ENCODE measurements around the gene CLCA2. TPM values are rescaled to one million over a fixed set of nuclear protein-coding genes. Genes with fewer than 3 reads are reported as not detected.

Gene CLCA2, protein sequence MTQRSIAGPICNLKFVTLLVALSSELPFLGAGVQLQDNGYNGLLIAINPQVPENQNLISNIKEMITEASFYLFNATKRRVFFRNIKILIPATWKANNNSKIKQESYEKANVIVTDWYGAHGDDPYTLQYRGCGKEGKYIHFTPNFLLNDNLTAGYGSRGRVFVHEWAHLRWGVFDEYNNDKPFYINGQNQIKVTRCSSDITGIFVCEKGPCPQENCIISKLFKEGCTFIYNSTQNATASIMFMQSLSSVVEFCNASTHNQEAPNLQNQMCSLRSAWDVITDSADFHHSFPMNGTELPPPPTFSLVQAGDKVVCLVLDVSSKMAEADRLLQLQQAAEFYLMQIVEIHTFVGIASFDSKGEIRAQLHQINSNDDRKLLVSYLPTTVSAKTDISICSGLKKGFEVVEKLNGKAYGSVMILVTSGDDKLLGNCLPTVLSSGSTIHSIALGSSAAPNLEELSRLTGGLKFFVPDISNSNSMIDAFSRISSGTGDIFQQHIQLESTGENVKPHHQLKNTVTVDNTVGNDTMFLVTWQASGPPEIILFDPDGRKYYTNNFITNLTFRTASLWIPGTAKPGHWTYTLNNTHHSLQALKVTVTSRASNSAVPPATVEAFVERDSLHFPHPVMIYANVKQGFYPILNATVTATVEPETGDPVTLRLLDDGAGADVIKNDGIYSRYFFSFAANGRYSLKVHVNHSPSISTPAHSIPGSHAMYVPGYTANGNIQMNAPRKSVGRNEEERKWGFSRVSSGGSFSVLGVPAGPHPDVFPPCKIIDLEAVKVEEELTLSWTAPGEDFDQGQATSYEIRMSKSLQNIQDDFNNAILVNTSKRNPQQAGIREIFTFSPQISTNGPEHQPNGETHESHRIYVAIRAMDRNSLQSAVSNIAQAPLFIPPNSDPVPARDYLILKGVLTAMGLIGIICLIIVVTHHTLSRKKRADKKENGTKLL
- total RNA-seq (ENCODE audit: low replicate concordance) = 8.8 and 43.2 TPM in 2 replicates

DNA sequence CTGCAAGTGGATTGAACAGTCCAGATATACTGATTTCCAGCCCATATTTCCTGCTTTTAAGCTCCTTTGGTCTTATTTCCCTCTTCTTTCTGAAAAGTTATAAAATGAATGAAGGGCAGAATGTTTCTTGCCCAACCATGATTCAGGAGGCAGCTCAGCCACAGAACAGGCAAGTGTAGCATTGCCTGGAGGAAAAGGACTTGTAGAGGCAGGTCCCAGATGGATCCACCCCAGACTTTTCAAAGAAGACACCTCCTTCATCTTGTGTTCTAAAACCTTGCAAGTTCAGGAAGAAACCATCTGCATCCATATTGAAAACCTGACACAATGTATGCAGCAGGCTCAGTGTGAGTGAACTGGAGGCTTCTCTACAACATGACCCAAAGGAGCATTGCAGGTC lies at the start of gene CLCA2:
CLCA2 (plus strand) TSS at position 299 of the 400 bp plus-strand sequence; CDS start at position 376, 77 bp downstream.
- DNase-seq (ENCODE audit: low read depth) = no peak
- TF ChIP-seq, protein P1, sequence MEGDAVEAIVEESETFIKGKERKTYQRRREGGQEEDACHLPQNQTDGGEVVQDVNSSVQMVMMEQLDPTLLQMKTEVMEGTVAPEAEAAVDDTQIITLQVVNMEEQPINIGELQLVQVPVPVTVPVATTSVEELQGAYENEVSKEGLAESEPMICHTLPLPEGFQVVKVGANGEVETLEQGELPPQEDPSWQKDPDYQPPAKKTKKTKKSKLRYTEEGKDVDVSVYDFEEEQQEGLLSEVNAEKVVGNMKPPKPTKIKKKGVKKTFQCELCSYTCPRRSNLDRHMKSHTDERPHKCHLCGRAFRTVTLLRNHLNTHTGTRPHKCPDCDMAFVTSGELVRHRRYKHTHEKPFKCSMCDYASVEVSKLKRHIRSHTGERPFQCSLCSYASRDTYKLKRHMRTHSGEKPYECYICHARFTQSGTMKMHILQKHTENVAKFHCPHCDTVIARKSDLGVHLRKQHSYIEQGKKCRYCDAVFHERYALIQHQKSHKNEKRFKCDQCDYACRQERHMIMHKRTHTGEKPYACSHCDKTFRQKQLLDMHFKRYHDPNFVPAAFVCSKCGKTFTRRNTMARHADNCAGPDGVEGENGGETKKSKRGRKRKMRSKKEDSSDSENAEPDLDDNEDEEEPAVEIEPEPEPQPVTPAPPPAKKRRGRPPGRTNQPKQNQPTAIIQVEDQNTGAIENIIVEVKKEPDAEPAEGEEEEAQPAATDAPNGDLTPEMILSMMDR (IDR thresholded peaks at IDR 0.05; ENCODE audit: insufficient read depth, low read length) = no peak
- peak within 1 kb of the TSS; percentile 14 for H3K4me3 ChIP-seq (ENCODE audit: low read depth, low read length)

DNA sequence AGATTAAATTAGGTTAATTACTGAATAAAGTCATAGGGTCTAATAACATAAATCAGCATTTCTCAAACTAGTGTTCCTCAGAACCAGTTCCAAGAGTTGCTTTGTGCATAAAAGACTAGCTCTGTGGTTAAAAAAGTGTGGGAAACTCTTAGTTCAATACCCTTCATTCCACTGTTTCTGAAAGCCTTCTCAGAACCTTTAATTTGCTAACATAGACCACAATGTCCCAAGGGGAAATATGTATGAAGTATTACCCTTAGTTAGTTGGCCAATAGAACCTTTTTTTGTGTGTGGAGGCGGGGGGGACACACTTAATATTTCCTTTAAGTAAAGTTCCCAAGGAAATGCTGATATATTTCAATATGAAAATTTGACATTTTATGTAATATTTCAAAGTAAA lies 48.3 kb upstream of the CLCA2 start:
- H3K4me3 ChIP-seq (ENCODE audit: low read depth, low read length) = no peak overlapping the region
- TF ChIP-seq, protein P1 (IDR thresholded peaks at IDR 0.05; ENCODE audit: insufficient read depth, low read length) = no peak
- peak; percentile 20 for DNase-seq (ENCODE audit: low read depth)

DNA sequence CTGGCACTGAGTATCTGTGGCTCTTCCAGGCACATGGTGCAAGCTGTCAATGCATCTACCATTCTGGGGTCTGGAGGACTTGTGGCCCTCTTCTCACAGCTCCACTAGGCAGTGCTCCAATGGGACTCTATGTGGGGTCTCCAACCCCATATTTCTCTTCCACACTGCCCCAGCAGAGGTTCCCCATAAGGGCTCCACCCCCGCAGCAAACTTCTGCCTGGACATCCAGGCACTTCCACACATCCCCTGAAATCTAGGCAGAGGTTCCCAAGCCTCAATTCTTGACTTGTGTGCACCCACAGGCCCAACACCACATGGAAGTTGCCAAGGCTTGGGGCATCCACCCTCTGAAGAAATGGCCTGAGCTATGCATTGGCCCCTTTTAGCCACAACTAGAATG lies 46.6 kb upstream of the CLCA2 start:
- H3K4me3 ChIP-seq (ENCODE audit: low read depth, low read length) = no peak overlapping the region
- no peak for DNase-seq (ENCODE audit: low read depth)
- TF ChIP-seq, protein P1 (IDR thresholded peaks at IDR 0.05; ENCODE audit: insufficient read depth, low read length) = no peak

DNA sequence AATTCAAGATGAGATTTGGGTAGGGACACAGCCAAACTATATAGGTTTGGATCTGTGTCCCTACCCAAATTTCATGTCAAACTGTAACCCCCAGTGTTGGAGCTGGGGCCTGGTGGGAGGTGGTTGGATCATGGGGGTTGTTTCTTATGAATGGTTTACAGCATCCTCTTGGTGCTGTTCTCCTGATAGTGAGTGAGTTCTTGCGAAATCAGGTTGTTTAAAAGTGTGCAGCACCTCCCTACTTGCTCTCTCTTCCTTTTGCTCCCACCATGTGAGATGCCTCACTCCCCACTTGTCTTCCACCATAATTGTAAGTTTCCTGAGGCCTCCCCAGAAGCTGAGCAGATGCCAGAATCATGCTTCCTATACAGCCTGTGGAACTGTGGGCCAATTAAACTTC lies 45.2 kb upstream of the CLCA2 start:
- no peak for DNase-seq (ENCODE audit: low read depth)
- TF ChIP-seq, protein P1 (IDR thresholded peaks at IDR 0.05; ENCODE audit: insufficient read depth, low read length) = no peak
- H3K4me3 ChIP-seq (ENCODE audit: low read depth, low read length) = no peak overlapping the region

DNA sequence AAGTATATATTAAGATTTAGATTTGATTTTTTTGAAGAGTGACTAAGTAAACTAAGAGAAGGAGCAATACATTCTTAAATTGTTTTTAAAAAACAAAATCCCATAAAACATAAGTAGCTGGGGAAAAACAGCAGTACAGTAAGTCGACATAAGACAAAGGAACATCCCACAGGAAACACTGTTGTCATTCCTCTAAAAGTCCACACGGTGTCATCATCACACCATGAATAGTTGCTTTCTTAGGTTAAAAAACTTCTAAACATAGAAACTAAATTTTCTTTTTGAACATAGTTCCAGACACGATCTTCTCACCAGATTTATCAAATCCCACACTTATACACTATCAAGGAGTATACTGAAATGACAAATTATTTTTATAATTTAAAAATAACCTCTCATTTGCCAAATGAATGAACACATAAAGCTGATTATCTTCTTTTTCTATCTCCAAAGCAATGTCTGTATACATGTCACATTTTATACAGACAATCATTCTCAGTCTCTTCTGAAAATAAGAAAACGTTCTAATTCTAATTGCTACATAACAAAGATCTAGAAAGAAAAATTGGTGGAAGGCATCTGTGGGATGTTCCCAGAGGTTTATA lies 43.6 kb upstream of the CLCA2 start:
- peak; percentile 94 for DNase-seq (ENCODE audit: low read depth)
- TF ChIP-seq, protein P1 (IDR thresholded peaks at IDR 0.05; ENCODE audit: insufficient read depth, low read length) = peak; percentile 73
- H3K4me3 ChIP-seq (ENCODE audit: low read depth, low read length) = no peak overlapping the region

DNA sequence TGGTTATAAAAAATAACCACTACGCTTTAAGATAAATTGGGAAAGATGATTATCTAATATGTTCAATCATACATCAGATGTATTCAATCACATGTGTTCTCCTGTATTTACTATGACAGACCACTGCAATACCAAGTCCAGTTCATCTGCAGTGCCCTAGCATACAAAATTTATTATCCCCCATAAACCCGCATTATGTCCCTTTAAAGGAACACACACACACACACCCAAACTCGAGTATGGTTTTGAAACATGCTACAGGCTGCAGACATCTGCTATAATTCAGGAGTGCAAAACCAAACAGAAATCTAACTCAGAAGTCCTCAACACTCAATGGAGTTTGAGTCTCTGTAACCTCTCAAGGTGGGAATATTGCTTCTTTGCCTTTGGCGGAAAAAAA lies 42.7 kb upstream of the CLCA2 start:
- no peak for DNase-seq (ENCODE audit: low read depth)
- no peak overlapping the region for H3K4me3 ChIP-seq (ENCODE audit: low read depth, low read length)
- TF ChIP-seq, protein P1 (IDR thresholded peaks at IDR 0.05; ENCODE audit: insufficient read depth, low read length) = no peak
